ENCODE data around the gene SLC25A44. TPM values are rescaled to one million over a fixed set of nuclear protein-coding genes. Genes with fewer than 3 reads are reported as not detected.
A peak's percentile ranks its signal among the peaks of the same experiment; 100 is the strongest.

Gene SLC25A44
- total RNA-seq, 2 donors from 2014 or later, result 15.5 to 18.5 TPM

DNA sequence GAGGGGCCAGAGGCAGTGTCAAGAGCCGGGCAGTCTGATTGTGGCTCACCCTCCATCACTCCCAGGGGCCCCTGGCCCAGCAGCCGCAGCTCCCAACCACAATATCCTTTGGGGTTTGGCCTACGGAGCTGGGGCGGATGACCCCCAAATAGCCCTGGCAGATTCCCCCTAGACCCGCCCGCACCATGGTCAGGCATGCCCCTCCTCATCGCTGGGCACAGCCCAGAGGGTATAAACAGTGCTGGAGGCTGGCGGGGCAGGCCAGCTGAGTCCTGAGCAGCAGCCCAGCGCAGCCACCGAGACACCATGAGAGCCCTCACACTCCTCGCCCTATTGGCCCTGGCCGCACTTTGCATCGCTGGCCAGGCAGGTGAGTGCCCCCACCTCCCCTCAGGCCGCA lies 48.0 kb downstream of the SLC25A44 start, which contains the start of gene BGLAP:
Gene BGLAP, plus strand, starts transcription at position 259 of the 400 bp plus-strand sequence. Its CDS starts 48 bp downstream, at position 307.
- H3K4me1 ChIP-seq, result peaks cover 0 to 18% of the 10 kb centered on the region in 2 donors
- H3K4me3 ChIP-seq, result no peak within 1 kb of the TSS
- no peaks in the 10 kb centered on the region for H3K27me3 ChIP-seq
- TF ChIP-seq, protein P1, sequence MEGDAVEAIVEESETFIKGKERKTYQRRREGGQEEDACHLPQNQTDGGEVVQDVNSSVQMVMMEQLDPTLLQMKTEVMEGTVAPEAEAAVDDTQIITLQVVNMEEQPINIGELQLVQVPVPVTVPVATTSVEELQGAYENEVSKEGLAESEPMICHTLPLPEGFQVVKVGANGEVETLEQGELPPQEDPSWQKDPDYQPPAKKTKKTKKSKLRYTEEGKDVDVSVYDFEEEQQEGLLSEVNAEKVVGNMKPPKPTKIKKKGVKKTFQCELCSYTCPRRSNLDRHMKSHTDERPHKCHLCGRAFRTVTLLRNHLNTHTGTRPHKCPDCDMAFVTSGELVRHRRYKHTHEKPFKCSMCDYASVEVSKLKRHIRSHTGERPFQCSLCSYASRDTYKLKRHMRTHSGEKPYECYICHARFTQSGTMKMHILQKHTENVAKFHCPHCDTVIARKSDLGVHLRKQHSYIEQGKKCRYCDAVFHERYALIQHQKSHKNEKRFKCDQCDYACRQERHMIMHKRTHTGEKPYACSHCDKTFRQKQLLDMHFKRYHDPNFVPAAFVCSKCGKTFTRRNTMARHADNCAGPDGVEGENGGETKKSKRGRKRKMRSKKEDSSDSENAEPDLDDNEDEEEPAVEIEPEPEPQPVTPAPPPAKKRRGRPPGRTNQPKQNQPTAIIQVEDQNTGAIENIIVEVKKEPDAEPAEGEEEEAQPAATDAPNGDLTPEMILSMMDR (IDR thresholded peaks at IDR 0.05), result no peak
- no peak for DNase-seq (ENCODE audit: low spot score)
- no peaks in the 10 kb centered on the region for H3K9me3 ChIP-seq
- peaks cover 30% of the 10 kb centered on the region for H3K36me3 ChIP-seq
- H3K27ac ChIP-seq, result no peak within 1 kb of the TSS

DNA sequence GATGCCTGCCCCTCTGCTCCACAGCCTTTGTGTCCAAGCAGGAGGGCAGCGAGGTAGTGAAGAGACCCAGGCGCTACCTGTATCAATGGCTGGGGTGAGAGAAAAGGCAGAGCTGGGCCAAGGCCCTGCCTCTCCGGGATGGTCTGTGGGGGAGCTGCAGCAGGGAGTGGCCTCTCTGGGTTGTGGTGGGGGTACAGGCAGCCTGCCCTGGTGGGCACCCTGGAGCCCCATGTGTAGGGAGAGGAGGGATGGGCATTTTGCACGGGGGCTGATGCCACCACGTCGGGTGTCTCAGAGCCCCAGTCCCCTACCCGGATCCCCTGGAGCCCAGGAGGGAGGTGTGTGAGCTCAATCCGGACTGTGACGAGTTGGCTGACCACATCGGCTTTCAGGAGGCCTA lies 48.8 kb downstream of the SLC25A44 start:
- TF ChIP-seq, protein P1 (IDR thresholded peaks at IDR 0.05), result no peak
- no peaks in the 10 kb centered on the region for H3K27me3 ChIP-seq
- no peak overlapping the region for H3K27ac ChIP-seq
- H3K4me1 ChIP-seq, result peaks cover 0 to 26% of the 10 kb centered on the region in 2 donors
- H3K36me3 ChIP-seq, result peaks cover 22% of the 10 kb centered on the region
- DNase-seq (ENCODE audit: low spot score), result no peak
- H3K9me3 ChIP-seq, result no peaks in the 10 kb centered on the region
- no peak overlapping the region for H3K4me3 ChIP-seq

DNA sequence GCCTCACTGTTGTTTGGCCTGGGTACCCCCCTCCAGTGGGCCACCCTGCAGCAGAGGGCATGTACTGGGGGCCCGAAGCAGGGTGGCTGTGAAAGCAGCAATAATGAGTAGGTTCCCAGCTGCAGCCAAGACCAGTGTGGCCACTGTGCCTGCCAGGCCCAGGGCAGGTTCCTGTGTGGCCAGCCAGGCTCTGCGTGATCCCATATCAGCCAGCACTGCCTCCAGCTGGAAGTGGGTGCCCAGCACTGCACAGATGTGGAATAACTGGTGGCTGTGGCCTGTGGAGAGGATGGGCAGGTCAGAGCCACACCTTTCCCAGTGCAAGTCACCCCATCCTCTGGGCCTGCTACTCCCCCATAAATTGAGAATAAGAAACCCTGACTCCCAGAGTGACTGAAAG lies 50.2 kb downstream of the SLC25A44 start:
- Histone ChIP-seq H3K4me3 (no peak overlapping the region), H3K36me3 (peaks cover 11% of the 10 kb centered on the region), H3K27me3 (no peaks in the 10 kb centered on the region), H3K4me1 (peaks cover 0 to 31% of the 10 kb centered on the region in 2 donors), H3K27ac (no peak overlapping the region), H3K9me3 (no peaks in the 10 kb centered on the region)
- no peak for DNase-seq (ENCODE audit: low spot score)
- TF ChIP-seq, protein P1 (IDR thresholded peaks at IDR 0.05), result no peak

DNA sequence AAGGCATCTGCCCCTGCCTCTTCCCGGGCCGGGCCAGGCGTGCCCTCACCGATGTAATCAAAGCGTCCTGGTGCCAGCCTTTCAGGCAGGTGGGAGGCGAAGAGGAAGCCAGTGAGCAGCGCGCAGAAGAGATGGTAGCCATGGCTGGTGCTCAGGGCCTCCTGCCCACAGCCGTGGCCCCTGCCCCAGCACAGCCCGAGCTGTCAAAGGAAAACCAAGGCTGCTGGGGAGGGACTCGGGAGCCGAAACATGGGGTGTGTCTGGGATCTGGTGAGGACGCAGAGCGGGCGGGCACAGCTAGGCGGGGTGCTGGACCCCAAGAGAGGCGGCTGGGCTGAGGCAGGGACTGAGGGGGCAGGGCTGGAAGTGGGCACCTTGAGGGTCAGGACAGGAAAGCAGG lies 50.8 kb downstream of the SLC25A44 start:
- H3K9me3 ChIP-seq, result no peaks in the 10 kb centered on the region
- no peak overlapping the region for H3K27ac ChIP-seq
- peaks cover 0 to 33% of the 10 kb centered on the region in 2 donors for H3K4me1 ChIP-seq
- H3K4me3 ChIP-seq, result no peak overlapping the region
- peaks cover 11% of the 10 kb centered on the region for H3K36me3 ChIP-seq
- DNase-seq (ENCODE audit: low spot score), result no peak
- no peaks in the 10 kb centered on the region for H3K27me3 ChIP-seq
- TF ChIP-seq, protein P1 (IDR thresholded peaks at IDR 0.05), result no peak

DNA sequence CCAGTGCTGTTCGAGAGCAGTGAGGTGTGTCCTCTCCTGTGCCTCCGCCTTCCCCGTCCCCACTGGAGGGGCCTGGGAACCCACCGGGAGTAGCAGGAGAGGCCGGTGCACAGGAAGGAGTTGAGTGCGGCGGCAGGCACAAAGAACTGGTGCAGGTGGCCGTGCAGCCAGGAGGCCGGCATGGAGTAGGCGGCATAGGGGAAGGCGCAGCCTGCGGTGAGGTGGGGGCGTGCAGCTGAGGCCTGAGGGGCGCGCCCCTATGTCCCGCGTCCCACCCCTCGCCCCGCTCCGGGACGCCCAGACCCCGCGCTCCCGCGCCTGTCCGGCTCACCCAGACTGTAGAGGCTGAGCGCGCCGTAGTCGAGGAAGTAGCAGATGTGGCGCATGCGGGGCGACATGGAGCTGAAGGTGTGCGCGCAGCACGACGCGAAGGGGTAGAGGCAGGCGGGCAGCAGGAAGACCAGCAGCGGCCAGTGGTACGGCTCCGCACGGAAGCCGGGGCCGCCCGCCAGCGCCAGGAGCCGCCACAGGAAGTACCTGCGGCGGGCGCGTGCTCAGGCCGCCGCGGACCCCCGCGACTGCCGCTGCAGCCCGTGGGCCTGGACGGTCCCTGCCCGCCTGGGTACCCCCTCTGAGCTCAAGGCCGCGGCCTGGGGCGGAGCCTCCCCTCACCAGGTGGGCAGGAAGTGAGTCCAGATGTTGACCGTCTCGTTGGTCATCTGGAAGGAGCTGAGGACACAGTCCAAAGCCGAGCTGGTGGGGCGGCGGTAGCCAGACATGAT lies 51.7 kb downstream of the SLC25A44 start:
- H3K27me3 ChIP-seq, result no peaks in the 10 kb centered on the region
- peak overlapping the region in 1 of 2 donors; percentile 33 for H3K4me3 ChIP-seq
- peaks cover 0 to 43% of the 10 kb centered on the region in 2 donors for H3K4me1 ChIP-seq
- TF ChIP-seq, protein P1 (IDR thresholded peaks at IDR 0.05), result no peak
- H3K9me3 ChIP-seq, result no peaks in the 10 kb centered on the region
- no peak for DNase-seq (ENCODE audit: low spot score)
- H3K27ac ChIP-seq, result no peak overlapping the region
- H3K36me3 ChIP-seq, result peaks cover 15% of the 10 kb centered on the region

All from right atrium auricular region (tissue), 2 donors.